NCI-H510A treated with DMSO at 0.1 percent for 48 hours (cell line): ENCODE data around the gene PRR7.

Experiments
- DNase-seq: peaks from one replicate; lab custom pipeline; 2025; lab: John Stamatoyannopoulos, UW

Gene PRR7

DNA sequence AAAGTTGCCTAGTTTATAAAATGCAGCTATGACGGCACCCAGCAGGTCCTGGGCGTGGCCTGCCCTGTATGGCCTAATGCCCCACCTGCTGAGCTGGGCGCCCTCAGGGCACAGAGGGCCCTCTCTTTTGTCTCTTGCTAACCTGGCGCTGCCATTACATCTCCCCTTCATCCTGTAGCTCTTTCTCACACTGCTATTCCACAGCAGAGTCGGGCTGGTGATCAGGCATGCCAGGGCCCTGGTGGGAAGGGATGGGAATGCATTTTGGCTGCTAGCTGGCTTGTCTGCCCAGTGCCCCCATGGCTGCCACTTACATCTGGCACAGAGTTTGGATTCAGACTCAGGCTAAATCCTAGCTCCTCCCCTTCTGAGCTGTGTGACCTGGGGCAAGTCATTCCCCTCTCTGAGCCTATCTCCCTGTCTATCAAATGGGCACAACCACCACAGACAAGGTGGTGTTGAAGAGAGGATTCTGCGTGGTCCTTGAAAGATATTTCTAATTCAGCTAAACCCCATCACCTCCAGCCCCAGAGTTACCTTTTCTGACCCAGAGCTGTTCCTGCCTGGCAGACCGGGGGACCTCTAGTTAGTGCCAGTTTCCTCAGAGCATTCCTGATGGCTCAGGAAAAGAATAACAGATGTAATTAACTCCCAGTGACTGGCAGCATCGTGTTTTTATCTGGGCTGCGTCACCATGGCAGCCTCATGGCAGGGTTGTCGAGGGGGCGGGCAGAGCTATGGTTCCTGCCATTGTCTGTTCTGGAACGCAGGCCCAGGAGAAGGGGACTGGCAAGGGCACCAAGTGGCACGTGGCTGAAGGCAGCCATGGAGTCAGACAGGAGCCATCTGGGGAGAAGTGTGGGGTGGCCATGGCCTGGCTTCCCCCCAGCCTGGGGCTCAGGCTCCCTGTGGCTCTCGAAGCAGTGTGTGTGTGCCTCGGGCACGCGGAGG is 6.3 kb downstream of the PRR7 start:
- no peak for DNase-seq

DNA sequence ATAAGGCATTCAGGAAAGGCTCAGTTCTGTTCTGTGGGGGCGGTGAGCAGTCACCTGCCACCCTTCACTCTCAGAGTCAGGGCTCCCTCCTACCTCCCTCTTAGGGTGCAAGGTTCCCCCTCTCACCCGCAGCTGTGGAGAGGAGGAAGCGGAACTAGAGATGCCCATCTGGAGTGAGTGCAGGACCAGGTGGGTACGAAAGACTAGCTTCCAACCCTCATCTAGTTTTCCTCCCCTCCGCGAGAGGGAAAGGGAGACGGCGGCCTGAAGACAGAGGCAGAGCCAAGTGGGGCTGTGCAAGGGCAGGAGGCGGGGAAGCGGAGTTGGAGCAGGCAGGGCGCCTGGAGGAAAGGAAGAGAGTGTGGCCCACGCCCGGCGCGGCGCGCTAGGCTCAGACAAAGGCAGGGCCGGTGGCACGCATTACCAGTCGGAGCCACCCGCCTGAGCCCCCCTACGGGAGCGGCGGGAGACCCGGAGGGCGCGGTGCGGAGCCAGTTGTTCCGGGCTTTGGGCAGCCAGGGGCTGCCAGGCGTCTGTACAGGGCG is 7.3 kb downstream of the PRR7 start:
- DNase-seq = no peak

- DNase-seq = peak; percentile 77
These were observed 7.9 kb downstream of the PRR7 start for GRCh38 chr5:177454397-177455035.

DNA sequence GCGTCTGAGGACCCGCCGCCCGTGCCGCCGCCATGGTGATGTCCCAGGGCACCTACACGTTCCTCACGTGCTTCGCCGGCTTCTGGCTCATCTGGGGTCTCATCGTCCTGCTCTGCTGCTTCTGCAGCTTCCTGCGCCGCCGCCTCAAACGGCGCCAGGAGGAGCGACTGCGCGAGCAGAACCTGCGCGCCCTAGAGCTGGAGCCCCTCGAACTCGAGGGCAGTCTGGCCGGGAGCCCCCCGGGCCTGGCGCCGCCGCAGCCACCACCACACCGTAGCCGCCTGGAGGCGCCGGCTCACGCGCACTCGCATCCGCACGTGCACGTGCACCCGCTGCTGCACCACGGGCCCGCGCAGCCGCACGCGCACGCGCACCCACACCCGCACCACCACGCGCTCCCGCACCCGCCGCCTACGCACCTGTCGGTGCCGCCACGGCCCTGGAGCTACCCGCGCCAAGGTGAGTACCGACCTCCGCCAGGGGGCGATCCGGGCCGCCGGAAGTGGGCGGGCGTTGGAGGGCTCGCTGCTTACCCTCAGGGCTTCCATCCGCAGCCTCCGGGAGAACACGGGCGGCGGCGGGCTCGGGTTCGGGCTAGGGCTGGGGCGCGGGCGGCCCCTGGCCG is 8.5 kb downstream of the PRR7 start:
- DNase-seq = peak; percentile 61

- peak; percentile 57 for DNase-seq
These were observed 9.3 kb downstream of the PRR7 start for GRCh38 chr5:177455661-177456590.

DNA sequence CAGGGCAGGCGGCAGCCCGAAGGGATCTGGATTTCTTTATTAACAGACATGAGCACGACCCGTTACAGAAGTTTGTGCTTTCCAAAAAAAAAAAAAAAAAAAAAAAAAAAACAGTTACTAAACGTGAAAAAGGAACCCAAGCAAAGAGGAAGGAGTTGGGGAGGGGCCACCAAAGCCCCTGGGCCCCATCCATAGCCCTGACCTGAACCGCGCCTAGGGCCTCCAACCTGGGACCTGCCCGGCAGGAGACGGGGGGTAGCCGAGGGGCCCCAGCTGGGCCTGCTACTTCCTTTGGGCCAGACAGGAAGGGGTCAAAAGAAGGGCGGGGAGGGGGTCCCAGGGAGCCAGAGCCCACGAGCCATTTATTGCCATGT is 10.0 kb downstream of the PRR7 start:
- DNase-seq = no peak

DNA sequence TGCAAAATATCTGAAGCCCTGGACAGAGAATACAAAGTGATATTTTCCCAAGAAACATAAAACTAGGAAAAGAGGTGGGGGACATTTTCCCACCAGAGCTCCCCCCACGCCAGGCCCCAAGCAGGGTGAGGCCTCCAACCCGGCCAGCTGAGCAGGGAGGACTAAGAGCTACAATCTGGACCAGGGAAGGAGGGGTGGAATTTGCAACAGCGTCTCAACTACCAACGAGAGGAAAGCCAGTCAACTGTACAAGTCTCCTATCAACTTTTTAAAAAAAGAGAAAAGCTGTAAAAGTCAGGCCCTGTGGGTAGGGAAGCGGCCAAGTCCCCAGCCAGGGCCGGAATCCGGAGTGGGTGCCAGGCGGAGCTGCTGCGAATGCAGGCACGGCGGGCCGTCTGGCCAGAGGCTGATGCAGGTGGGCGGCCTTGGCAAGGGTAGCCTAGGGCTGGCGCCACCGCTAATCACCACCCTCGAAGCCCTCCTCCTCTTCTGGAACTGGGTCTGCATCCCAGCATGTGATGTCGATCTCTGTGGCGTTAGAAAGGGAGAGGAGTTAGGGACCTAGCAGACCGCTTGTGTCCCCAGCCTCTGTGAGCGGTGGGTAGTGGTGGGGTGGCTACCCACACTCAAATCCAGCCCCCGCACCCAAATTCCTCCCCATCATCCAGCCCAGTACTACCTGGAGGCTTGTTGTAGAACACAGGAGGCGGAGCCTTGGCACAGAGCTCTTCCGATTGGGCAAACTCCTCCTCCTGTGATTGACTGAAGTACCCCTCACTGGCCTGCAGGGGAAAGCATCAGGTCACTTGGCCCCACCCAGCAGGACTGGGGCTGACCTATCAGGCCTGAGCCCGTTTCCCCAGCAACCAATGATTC is 10.6 kb downstream of the PRR7 start:
- DNase-seq = peak; percentile 82

GRCh38 chr5:177457852-177458681 is 11.5 kb downstream of the PRR7 start:
- DNase-seq = no peak

DNA sequence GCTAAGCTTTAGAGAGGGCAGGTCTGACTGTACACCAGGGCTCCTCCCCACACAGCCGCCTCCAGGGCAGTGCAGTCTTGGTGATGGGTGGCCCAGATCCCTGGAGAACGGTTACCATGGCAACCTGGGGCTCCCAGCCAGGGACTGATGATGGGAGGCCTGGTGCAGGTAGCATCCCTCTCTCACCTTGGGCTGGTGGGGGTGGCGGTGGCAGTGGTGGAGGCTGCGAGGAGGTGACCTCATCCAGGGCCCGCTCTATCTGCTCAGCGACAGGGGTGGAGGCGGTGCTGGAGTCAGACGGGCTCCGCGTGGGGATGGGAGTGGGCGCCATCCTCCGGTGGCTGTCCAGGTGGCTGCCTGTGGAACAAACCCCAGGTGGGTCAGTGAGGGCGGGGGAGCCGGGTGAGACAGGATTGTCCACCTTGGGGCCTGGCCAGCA is 12.3 kb downstream of the PRR7 start:
- DNase-seq = no peak

DNA sequence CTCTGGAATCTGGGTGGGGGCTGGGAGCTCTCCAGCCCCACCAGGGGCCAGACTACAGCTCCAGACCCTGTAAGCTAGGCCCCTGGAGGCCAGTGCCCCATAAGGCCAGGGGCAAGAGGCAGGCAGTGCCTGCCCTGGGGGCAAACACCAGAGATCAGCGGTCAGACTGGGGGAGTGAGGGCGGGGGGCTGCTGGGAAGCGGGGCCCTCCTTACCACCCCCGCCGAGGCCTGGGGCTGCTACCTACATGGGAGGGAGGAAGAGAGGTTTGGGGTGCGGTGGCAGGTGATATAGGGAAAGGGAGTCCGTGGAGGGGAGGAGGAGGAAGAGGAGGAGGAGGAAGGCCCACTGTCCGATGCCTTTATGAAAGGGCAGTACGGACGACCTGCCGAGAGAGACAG is 12.7 kb downstream of the PRR7 start:
- DNase-seq = no peak

GRCh38 chr5:177459819-177460628 is 13.4 kb downstream of the PRR7 start:
- no peak for DNase-seq

GRCh38 chr5:177462021-177462670 is 15.5 kb downstream of the PRR7 start:
- DNase-seq = no peak

DNA sequence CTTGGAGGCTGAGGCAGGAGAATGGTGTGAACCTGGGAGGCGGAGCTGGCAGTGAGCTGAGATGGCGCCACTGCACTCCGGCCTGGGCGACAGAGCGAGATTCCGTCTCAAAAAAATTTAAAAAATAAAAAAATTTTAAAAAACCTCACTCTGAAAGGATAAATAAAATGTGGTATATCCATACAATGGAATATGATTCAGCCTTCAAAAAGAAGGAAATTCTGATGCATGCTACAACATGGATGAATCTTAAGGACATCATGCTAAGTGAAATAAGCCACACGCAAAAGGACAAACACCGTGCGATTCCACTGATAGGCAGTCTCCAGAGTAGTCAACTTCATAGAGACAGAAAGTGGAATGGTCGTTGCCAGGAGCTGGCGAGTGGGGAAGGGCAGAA is 18.4 kb downstream of the PRR7 start:
- DNase-seq = no peak

DNA sequence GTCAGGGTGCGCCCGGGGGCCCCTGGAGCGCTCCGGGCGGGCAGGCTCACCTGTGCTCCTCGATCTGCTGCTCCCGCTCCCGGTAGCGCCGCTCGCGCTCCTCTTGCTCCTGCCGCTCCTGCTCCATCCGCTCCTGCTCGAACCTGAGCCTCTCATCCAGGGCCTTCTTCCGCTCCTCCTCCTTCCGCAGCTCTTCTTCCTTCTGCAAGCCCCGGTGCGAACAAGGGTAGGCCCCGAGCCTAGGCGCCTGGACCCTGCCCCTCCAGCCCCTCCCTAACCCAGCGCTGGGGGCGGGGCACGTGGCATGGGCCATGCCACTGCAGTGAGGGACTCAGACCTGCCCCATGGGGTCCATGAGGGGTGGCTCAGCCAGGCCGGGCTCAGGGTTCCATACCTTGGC is 20.2 kb downstream of the PRR7 start:
- no peak for DNase-seq

GRCh38 chr5:177467436-177467835 is 20.8 kb downstream of the PRR7 start:
- no peak for DNase-seq

- DNase-seq = no peak
These were observed 21.7 kb downstream of the PRR7 start for GRCh38 chr5:177468329-177468684.

DNA sequence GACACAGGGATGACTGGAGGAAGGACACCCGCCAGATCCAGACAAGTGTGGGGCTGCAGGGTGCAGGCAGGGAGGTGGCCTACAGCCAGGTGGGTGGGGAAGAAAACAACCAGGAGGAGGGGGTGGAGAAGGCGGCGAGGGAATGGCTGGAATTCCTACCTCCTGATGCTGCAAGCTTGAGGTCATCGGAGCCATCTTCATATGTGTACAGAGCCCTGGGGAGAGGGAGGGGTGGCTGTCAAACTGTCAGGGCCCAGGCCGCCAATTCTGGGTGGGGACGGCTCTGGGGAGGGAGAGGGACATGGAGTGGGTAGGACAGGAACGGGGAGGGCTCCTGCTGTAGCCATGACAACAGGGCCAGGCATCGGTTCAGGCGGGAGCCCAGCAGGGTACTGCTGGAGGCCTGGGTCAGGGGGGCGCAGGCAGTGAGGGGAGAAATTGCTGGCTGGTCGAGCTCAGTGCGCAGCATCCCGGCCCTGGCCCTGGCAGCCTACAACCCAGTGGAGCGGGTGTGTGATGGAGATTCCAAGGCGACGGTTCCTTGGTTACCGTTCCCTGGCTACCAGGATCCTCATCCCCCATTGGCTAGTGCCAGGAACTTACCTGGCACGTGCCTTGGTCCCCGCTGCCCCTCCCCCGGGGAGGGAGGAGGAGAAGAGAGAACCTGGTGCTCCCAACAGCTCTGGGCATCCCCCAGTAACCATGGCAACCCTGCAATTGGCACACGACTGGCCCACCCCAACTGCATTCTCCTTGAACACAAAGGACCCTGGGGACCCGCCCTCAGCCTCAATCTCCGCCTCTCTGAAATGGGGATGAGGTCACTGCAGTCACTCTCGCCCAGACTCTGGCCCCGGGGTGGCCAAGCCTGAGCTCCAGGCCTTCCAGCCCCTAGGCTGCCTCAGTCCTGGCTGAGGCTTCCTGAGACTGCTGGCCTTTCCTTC is 22.3 kb downstream of the PRR7 start:
- no peak for DNase-seq
